Fibroblast of peridontal ligament (primary cell): Measurements from ENCODE around the gene CHCHD3.
"Not testable (repeated sequence)": the region's sequence is repeated elsewhere in the genome, so short reads cannot be mapped to it uniquely, and the experiment has no call there.

Experiments used
- DNase-seq: peaks from one replicate; pipeline ENCODE4 v3.0.0-alpha.2; 2010; ENCODE audit errors: extremely low read depth

CHCHD3 gene

DNA sequence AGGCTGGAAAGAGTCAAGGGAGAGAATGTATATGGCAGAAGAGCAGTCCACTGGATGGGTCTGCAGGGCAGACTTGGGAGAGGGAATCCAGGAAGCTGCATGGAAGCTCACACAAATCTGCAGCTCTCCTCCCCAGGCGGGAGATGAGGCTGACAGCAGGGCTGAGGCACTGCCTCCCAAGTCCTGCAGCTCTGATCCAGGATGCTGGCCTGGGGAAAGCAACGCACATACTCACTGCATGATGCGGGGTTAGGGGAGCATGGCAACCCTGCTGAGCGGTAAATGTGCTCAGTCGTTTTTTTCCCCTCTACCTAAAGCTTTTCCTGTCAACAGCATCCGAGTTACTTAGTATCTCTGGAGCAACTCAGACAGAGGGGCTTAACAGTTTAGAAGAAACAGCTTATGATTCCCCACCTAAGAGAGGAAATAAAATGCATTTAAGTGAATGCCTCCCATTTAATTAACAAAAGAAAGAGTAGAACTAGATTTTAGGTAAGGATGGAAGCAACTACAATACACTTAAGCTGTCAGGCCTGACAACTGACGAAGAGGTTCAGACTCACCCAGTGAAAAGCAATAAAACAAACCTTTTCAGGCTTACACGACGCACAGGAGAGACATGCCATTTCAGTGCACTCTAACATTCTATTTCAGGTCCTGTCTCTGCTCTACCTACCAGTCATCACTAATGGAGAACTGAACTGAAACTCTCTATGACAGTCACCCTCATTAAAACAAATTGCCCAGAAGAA lies 37.0 kb downstream of the CHCHD3 start:
- DNase-seq: no peak

DNA sequence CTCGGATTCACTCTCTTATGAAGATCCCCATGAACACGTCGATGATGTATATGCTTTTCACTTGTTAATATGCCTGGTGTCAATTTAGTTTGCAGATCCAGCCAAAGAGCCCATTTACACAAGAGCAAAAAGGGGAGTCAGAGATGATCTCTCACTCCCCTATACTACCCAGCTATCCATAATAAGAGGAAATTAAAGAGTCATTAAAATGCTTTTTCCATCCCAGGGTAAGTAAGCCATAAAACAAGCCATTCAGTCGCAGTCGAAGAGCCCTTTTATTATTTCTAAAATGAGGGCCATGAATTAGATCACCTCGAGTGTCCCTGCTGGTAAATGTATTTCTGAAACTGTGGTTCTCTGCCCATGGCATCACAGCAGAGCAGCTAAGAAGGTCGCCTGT lies 41.2 kb downstream of the CHCHD3 start:
- DNase-seq: no peak

DNA sequence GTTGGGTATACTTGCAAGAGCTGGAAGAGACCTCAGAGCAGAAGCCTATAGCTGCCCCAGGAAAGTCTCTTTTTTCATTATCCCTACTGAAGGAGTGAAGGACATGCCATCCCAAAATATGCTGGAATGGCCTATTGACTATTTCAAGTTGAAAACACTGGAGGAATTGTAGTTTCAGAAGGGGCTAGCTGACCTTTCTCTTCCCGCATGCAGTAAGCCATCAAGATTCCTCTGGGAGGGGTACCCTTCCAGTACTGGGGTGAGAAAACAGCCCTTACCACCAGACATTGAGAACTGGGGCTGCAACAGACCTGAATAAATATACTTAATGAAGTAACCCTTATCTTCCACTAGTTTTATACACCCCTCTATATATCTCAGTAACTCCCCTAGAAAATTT lies 41.7 kb downstream of the CHCHD3 start:
- DNase-seq: no peak

DNA sequence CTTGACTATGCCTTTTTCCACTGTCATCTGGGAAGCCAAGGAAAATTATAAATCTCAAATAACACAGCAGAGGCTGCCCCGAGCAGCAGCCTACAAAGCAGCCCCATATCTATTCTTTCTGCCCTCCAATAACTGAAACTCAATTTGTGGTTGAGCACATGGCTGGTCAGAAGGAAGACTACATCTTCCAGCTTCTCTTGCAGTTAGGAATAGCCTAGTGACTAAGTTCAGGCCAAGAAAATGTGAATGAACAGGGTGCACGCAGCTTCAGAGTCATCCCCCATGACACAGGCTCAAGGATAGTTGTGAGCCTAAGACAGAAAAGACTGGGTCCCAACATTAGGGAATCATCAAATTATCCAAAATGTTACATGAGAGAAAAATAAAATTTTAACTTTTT lies 42.3 kb downstream of the CHCHD3 start:
- DNase-seq: no peak

DNA sequence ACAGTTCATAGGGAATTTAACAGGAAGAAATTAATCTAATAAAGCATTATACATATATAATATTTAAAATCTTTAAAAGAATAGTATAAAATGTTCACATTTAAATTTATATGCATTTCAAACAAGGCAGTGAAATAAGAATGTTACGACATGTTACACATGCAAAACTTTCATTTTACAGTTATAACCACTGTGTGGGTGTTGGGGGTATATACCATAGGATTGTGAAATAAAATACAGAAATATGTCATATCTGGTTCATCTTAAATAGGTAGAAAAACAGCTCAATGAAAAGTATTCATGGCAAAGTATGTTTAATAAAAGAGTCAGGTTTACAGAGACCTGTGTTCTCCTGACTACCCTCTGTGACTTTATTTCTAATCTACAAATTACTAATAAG lies 45.6 kb downstream of the CHCHD3 start:
- no peak for DNase-seq

DNA sequence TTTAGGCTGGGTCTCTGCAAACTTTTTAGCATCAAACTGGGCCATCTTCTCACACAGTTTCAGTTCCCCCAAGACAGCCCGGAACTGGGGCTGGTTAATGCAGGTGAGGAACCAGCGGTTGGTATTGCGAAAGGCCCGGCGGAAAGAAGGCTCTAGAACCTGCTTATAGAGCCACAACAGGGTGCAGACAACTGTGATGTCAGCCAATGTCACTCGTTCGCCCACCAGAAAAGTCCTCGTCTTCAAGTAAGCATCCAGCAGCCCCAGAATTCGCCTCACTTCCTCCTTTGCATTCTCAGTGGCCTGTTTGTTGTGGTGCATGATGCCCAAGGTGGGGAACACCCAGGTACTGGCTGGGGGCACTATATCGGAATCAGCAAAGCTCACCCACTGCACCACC lies 46.6 kb downstream of the CHCHD3 start:
- not testable (repeated sequence) for DNase-seq

DNA sequence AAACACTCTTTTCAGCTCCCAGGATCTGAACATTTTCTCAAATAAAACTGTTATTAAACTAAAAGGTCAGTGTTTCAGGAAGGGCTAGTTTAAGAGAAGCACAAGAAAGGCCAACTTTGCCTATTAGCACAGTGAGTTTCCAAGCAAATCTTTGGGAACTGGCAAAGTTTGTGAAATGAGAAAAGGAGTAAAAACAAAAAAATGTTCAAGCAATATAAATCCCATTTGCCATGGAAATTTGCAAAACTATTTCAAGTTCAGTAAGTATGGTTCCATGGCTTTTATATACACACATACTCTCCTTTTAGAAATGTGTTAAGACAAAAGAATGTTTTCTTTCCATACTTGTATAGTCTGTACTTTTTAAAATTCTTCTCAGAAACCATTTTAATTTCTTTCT lies 51.5 kb downstream of the CHCHD3 start:
- no peak for DNase-seq

DNA sequence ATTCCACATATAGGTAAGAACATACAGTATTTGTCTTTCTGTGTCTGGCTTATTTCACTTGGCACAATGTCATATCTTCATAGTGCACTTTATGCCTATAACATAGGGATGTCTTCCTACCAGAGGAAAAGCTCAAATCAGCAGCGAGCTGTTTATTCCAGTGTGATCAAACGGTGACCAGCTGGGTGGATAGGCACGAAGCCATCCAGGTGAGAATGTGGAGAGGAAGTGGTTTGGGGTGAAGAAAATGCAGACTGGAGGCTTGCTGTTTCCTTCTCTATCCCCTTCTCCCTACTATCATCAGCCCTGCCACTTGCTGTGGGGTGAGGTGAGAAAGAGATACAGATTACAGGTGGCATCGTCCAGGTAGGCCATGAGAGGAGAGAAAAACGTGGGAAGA lies 52.4 kb downstream of the CHCHD3 start:
- DNase-seq: no peak

DNA sequence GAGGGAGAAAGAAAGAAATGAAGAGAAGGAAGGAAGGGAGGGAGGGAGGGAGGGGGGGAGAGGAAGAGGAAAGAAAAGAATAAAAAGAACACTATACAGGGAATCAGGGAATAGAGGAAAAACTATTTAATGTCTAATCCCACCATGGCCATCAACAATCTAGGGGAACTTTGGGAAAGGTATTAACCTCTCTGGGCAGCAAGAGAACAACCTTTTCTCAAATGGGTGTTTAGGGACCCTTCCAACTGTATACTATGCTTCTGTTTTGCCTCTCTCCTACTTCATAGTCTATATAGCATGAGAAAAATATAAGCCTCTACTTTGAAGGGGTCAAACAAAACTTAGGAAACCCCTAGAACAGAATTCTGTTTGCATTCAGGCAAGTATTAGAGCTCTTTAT lies 54.5 kb downstream of the CHCHD3 start:
- no peak for DNase-seq

DNA sequence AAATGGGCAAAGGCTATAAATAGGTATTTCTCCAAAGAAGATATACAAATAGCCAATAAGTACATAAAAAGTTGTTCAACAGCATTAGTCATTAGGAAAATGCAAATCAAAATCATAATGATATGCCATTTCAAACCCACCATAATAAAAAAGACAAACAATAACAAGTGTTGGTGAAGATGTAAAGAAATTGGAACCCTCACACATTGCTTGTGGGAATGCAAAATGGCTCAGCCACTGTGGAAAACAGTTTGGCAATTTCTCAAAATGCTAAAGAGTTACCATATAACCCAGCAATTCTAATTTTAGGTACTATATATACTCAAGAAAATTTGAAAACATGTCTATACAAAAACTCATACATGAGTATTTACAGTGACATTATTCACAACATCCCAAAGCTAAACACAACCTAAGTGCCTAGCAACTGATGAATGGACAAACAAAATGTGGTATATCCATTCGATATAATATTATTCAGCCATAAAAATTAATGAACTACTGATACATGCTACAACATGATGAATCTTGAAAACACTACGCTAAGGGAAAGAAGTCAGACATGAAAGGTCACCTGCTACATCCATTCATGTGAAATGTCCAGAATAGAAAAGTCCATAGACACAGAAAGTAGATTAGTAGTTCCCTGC lies 55.6 kb downstream of the CHCHD3 start:
- no peak for DNase-seq

DNA sequence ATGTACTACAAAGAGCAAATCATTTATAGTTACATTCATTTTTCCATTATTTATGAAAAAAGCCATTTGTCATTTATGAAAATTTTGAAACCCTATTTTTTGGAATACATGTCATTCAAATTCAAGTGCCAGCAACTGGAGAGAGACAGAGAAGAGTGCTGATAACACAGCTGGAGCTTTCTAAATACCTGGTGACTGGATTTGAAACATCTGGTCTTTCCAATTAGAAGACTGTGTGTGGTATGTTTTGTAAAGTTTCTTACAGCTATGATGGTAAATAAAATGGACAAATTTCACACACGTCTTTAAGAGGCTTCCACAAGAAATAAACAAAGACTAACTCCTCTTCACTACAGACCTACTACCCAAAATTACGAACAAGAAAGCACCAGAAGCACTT lies 56.8 kb downstream of the CHCHD3 start:
- no peak for DNase-seq

DNA sequence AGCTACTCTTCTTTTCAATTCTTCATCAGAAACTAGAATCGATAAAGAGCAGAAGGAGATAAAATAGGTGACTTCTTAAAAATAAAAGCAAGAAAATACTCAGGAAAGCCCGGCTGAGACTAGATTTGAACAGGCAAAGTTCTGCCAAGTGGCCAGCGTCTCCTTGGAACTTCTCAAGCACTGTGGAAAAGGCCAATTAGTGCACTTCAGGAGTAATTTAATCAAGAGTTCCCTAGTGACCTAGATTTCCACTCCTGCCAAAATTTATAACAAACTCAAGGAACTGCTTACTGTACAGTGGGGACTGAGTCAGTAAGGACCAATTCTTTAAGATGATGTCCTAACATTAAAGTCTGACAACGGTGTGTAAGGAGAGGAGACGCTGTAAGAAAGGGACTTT lies 57.3 kb downstream of the CHCHD3 start:
- peak; percentile 53 for DNase-seq

DNA sequence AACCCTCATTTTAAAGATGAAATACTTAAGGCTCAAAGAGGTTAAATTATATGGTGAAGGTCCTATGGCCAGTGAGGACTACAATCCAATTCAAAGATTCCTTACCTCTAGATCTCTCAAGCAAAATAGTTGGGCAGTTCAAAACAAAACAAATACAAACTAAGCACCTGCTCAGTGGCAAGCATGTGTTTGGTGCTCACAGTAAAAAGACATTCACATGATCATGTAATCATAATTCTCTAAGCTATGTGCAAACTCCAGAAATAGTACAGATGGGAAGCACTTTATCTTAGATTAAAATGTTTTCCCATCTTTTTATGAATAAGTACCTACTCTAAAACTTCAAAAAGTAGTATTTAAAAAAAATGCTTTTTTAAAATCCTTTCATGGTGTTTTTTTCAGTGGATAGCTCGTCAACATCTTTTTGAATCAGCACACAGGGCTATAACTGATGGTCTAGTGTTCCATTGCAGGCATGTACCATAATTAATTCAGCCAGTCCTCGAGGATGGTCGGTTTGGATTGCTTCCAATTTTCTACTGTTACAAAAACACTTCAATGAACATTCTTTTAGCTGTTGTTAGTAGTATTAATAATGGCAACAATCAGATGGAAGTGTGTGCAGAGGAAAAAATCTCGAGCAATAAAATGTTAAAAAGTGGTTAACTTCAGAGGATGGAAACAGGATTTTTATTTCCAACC lies 58.4 kb downstream of the CHCHD3 start:
- peak; percentile 8 for DNase-seq

DNA sequence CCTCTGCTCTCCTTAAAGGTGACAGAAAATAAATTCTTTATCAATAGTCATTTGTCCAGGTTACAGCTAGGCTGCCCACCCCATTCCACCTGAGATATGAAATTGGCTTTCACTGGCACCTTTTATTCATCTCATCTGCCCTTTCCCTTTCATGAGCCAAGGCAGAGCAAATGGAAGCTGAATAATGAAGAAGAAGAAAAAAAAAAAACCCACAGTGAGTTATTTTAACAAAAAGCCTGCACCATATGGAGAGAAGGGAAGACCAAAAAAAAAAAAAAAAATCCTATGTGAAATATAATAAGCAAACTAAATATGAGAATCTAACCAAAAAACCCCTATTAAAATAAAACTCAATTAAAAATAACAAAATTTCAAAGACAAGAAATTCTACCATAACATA lies 59.2 kb downstream of the CHCHD3 start:
- no peak for DNase-seq

DNA sequence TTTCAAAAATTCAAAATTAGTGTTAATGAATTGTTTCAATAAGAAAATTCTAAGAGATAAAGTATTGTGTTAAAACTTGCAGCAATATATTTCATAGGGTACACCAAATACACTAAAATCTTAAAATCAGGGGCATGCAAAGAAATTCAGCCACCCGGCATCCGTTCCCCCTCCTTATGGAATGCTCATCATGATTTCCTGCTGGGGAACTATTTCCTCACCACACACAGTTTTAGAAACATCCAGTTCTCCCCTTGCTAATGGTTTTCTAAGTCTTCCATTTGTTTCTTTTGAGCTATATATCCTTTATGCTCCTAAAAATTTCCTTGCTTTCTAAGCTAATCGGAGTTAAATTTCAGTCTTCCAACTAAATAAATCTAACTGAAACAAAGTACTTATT lies 60.7 kb downstream of the CHCHD3 start:
- DNase-seq: no peak

DNA sequence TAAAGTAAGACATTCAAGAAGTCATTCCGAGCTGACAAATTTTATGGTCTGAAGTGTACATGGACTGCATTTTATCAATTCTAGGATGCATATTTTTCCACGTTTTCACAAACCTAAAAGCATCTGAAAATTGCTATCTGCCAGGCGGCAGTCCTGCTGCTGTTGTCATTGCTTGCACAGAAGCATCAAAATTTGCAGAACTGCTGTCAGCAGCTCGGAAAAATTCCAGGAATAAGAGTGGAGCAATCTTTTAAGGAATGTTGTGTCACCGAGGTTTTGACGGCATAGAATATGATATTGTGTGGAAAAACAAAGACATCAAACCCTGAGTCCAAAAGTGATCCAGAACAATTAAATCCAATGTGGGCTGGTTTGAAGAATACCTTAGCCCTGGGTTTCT lies 61.4 kb downstream of the CHCHD3 start:
- DNase-seq: no peak

DNA sequence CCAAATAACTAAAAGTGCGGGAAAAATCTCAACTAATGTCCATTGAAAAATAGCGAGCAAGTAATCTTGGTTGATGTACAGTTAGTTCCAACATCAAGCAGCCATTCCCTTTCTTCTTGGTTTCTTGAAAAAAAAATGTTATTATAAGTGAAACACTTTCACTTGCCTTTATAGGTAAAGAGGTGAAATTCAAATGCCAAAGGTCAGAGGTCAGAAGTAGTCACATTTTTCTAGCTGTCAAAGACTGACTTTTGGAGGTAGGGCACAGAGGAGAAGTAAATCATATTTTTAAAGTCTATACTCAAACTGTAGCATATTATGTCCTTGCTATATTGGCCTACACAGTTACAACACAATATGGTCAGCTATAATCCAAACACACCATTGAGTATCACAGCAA lies 62.3 kb downstream of the CHCHD3 start:
- no peak for DNase-seq

DNA sequence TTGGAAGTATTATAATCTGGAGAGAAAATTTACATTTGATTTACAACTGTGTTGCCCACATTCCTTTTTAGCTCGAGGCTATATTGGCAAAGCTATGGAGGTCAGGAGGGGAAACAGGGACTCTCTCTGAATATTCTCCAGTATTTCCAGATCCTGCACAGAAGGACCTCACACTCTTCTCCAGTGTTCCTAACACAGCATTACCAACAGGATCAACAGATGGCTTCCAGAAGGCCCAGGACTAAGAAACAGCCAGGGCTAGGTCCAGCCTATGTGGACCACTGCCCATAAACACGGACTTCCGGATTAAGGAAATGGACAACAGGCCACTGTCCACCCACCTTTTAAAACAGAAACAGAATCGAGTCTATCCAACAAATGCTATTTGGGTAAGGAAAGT lies 65.3 kb downstream of the CHCHD3 start:
- DNase-seq: no peak

DNA sequence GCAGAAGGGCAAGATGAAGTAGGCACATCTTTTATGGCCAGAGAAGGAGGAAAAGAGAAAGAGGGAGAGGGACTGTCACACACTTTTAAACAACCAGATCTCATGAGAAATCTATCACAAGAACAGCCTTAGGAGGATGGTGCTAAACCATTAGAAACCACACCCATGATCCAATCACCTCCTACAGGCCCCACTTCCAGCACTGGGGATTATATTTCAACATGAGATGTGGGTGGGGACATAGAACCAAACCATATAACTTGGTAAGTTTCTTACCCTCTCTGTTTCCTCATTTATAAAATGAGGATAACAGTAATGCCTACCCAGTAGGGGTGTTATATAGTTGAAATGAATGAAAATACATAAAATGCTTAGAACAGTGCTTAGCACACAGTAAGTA lies 66.0 kb downstream of the CHCHD3 start:
- DNase-seq: no peak

DNA sequence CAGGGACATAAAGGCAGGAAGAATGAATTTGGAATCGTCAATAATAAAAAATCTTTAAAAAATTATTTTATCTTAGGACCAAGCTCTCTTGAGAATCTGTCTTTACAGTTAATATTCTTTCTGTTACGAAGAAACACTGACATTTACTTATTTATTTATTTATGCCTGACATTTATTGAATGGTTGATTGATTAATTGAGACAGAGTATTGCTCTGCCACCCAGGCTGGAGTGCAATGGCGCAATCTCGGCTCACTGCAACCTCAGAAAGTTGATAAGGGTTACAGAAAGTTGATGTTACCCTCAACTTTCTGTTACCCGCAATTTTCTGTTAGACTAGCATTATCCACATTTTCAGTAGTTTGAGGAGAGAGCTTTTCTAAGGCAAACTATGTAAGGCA lies 70.1 kb downstream of the CHCHD3 start:
- DNase-seq: no peak

DNA sequence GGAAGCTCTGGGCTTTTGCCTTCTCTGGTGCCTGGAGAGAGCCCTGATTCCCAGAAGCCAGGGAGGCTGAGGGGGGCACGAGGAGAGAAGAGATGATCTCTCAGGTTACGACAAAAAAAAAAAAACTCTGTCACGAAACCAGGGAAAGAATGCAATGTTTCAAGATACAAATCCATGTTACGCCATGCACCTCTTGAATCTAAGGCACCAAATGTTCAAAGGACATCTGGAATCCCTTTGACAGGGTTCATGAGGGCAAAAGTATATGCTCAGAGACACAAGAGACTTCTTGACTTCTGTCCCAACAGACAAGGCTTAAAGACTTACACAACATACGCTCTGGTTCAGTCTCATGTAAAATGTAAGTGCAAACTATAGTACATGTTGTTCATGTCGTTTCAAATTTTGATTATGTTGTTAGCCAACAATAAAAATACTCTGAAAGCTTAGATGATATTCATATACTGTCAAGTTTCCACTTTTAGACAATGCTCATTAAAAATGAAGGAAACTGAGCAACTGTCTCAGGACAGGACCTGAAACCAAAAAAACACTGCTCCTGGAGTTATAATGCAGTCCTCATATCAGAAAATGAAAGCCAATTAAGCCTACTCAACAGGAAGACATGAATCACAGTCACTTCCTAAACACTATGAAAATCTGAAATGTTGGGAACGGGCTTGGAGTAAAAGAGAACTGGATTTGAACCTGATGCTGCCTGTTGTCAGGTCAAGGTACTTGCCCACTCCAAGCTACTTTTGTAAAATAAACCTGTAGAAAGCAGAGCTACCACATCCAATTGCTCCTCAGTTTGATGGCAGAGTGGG lies 72.3 kb downstream of the CHCHD3 start:
- DNase-seq: no peak

DNA sequence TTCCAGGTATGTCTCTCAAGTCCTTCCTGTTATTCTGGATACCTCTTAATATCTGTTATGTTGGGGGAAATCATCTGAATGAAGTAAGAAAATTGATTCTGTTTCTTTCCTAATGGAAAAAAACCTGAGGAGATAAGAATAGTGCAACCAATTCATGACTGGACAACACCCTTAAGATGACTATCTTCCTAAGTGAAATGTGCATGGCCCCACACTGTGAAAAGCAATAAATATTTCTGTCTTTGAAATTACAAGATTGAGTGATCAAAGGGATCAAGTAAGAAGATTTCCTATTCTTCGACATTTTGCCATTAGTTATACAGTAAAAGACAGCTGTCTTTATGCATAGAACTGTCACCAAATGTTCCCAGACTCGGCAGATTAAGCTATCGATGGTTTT lies 73.9 kb downstream of the CHCHD3 start:
- DNase-seq: no peak
